ENCODE measurements around the gene MRPL3. TPM values are rescaled to one million over a fixed set of nuclear protein-coding genes. Genes with fewer than 3 reads are reported as not detected.

Gene MRPL3
- total RNA-seq, 4 donors from 2014 or later, result 45.6 to 125 (median 104) TPM

- WGBS, 2 donors, result 52 to 58% methylated on average over 4 of the region's 4 CpGs
- H3K4me1 ChIP-seq, result peaks cover 0 to 9% (median 6%) of the 10 kb centered on the region in 3 donors
- peaks cover 0 to under 1% (median 0%) of the 10 kb centered on the region in 3 donors for H3K36me3 ChIP-seq
- DNase-seq, result no peak
- H3K27ac ChIP-seq, result no peak overlapping the region
- no peaks in the 10 kb centered on the region for H3K9me3 ChIP-seq
- no peak overlapping the region for H3K4me3 ChIP-seq
- TF ChIP-seq POLR2A (IDR thresholded peaks at IDR 0.05), result no peak
- TF ChIP-seq, protein P1, sequence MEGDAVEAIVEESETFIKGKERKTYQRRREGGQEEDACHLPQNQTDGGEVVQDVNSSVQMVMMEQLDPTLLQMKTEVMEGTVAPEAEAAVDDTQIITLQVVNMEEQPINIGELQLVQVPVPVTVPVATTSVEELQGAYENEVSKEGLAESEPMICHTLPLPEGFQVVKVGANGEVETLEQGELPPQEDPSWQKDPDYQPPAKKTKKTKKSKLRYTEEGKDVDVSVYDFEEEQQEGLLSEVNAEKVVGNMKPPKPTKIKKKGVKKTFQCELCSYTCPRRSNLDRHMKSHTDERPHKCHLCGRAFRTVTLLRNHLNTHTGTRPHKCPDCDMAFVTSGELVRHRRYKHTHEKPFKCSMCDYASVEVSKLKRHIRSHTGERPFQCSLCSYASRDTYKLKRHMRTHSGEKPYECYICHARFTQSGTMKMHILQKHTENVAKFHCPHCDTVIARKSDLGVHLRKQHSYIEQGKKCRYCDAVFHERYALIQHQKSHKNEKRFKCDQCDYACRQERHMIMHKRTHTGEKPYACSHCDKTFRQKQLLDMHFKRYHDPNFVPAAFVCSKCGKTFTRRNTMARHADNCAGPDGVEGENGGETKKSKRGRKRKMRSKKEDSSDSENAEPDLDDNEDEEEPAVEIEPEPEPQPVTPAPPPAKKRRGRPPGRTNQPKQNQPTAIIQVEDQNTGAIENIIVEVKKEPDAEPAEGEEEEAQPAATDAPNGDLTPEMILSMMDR (IDR thresholded peaks at IDR 0.05), result no peak
- intact Hi-C loops (cut with DNase I), result no loop called here
- H3K27me3 ChIP-seq, result no peaks in the 10 kb centered on the region
Measured at GRCh38 chr3:131453533-131453932, 49.2 kb downstream of the MRPL3 start.

DNA sequence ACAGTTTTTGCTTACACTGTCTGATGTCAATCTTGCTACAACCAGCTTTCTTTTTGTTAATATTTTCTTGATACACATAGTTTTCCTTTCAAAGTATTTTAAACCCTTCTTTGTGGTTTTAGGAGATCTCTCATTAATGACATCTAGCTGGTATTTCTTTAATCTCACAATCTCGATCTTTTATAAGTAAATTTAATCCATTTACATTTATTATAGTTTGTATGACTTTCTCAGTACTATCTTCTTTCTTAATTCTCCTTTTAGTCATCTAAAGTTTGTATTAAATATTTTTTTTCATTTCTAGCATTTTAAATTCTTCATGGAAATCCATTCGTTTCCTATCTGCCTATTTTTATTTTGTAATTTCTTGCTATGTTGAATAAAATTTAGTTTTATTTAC lies 55.4 kb downstream of the MRPL3 start:
- Histone ChIP-seq H3K27ac (no peak overlapping the region), H3K27me3 (no peaks in the 10 kb centered on the region), H3K36me3 (no peaks in the 10 kb centered on the region), H3K9me3 (peaks cover 0 to 13% (median 0%) of the 10 kb centered on the region in 3 donors), H3K4me1 (no peaks in the 10 kb centered on the region), H3K4me3 (no peak overlapping the region)
- TF ChIP-seq, protein P1 (IDR thresholded peaks at IDR 0.05), result no peak
- TF ChIP-seq POLR2A (IDR thresholded peaks at IDR 0.05), result no peak
- 92 to 100% methylated on average over 2 of the region's 2 CpGs for WGBS, 2 donors
- DNase-seq, result no peak
- intact Hi-C loops (cut with DNase I), result no loop called here

- 92 to 93% methylated on average over 4 of the region's 4 CpGs for WGBS, 2 donors
- TF ChIP-seq, protein P1 (IDR thresholded peaks at IDR 0.05), result no peak
- no peak for TF ChIP-seq POLR2A (IDR thresholded peaks at IDR 0.05)
- intact Hi-C loops (cut with DNase I), result no loop called here
- Histone ChIP-seq H3K4me3 (no peak overlapping the region), H3K27me3 (no peaks in the 10 kb centered on the region), H3K36me3 (no peaks in the 10 kb centered on the region), H3K27ac (no peak overlapping the region), H3K4me1 (no peaks in the 10 kb centered on the region), H3K9me3 (peaks cover 0 to 13% (median 0%) of the 10 kb centered on the region in 3 donors)
- DNase-seq, result no peak
Measured at GRCh38 chr3:131444180-131444579, 58.6 kb downstream of the MRPL3 start.

DNA sequence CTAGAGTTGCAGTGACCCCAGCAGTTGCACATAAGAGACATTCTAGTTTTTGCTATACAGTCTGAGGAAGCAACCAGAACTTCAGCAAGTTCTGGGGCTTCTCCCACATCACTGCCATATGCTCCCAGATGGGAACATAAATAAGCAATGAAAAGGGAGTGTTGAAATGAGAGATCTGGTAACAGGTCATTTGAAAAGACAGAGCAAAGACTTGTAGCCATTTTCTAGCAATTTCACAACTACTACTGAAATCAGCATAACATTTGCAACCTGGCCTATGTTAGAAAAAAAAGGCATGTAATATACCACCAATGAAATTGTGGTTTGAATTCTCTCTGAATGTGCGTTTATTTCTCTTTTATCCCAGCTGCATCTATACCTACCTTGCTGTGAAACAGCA lies 63.7 kb downstream of the MRPL3 start:
- Histone ChIP-seq H3K4me3 (no peak overlapping the region), H3K27ac (no peak overlapping the region), H3K4me1 (no peaks in the 10 kb centered on the region), H3K36me3 (no peaks in the 10 kb centered on the region), H3K27me3 (no peaks in the 10 kb centered on the region), H3K9me3 (no peaks in the 10 kb centered on the region)
- no peak for DNase-seq
- intact Hi-C loops (cut with DNase I), result no loop called here
- WGBS, 2 donors, result 88 to 90% methylated on average over 1 of the region's 1 CpG
- TF ChIP-seq, protein P1 (IDR thresholded peaks at IDR 0.05), result no peak
- no peak for TF ChIP-seq POLR2A (IDR thresholded peaks at IDR 0.05)

GRCh38 chr3:131435000-131435399 lies 67.8 kb downstream of the MRPL3 start:
- Histone ChIP-seq H3K9me3 (no peaks in the 10 kb centered on the region), H3K27me3 (no peaks in the 10 kb centered on the region), H3K4me3 (no peak overlapping the region), H3K4me1 (no peaks in the 10 kb centered on the region), H3K27ac (no peak overlapping the region), H3K36me3 (no peaks in the 10 kb centered on the region)
- WGBS, 2 donors, result 91 to 96% methylated on average over 1 of the region's 1 CpG
- TF ChIP-seq, protein P1 (IDR thresholded peaks at IDR 0.05), result no peak
- no peak for TF ChIP-seq POLR2A (IDR thresholded peaks at IDR 0.05)
- DNase-seq, result no peak
- intact Hi-C loops (cut with DNase I), result no loop called here
